KMS-11 (cell line): ENCODE measurements around the gene TANGO2.

Source experiments
- H2AFZ ChIP-seq: fragments of 200-600 bp; sonication (generic); 2 replicates; pipeline ENCODE4 v1.6.1; 2016; ENCODE audit warnings: antibody characterized with exemption, mixed run types, low read depth
- H3K27ac ChIP-seq: fragments of 200-600 bp; sonication (generic); 2 replicates; pipeline ENCODE4 v1.6.1; 2016; ENCODE audit warnings: mild to moderate bottlenecking, mixed run types
- H3K27me3 ChIP-seq: fragments of 200-600 bp; sonication (generic); 2 replicates; pipeline ENCODE4 v1.6.1; 2017; ENCODE audit warnings: mild to moderate bottlenecking, low read depth, mixed run types, moderate library complexity; ENCODE audit not compliant: insufficient read depth
- H3K36me3 ChIP-seq: fragments of 200-600 bp; sonication (generic); 2 replicates; pipeline ENCODE4 v1.6.1; 2017; ENCODE audit warnings: mild to moderate bottlenecking, mixed run types; ENCODE audit not compliant: insufficient read depth
- H3K4me1 ChIP-seq: fragments of 200-600 bp; sonication (generic); 2 replicates; pipeline ENCODE4 v1.6.1; 2016; ENCODE audit warnings: mild to moderate bottlenecking, low read depth, mixed run types; ENCODE audit not compliant: poor library complexity, severe bottlenecking
- H3K4me2 ChIP-seq: fragments of 200-600 bp; sonication (generic); 2 replicates; pipeline ENCODE4 v1.7.0; 2016; ENCODE audit warnings: mild to moderate bottlenecking, mixed run types
- H3K4me3 ChIP-seq: fragments of 200-600 bp; sonication (generic); IDR thresholded peaks from 2 replicates; pipeline ENCODE4 v1.6.1; 2017; ENCODE audit warnings: low read depth, low read length, mixed read lengths; ENCODE audit not compliant: insufficient read depth
- H3K79me2 ChIP-seq: fragments of 200-600 bp; sonication (generic); 2 replicates; pipeline ENCODE4 v1.6.1; 2016; ENCODE audit warnings: low read depth, mixed run types; ENCODE audit not compliant: insufficient read depth
- H3K9ac ChIP-seq: fragments of 200-600 bp; sonication (generic); 2 replicates; pipeline ENCODE4 v1.6.1; 2016; ENCODE audit warnings: mild to moderate bottlenecking, mixed run types
- H4K20me1 ChIP-seq: fragments of 200-600 bp; sonication (generic); 2 replicates; pipeline ENCODE4 v1.6.1; 2016; ENCODE audit warnings: mild to moderate bottlenecking, mixed run types; ENCODE audit not compliant: insufficient read depth
- TF ChIP-seq, protein P1 (sequence below): fragments of 200-600 bp; sonication (generic); conservative IDR thresholded peaks from 2 replicates; pipeline ENCODE4 v1.6.1; 2017; ENCODE audit warnings: low read depth, mild to moderate bottlenecking, antibody characterized with exemption, low read length, moderate library complexity, mixed read lengths

TANGO2 gene

GRCh38 chr22:20105456-20106204 lies 84.7 kb downstream of the TANGO2 start:
- Histone ChIP-seq H3K9ac (no peak overlapping the region), H3K27ac (no peak overlapping the region), H3K4me3 (no peak overlapping the region), H3K4me2 (no peak overlapping the region), H3K36me3 (no peaks in the 10 kb centered on the region), H3K79me2 (no peaks in the 10 kb centered on the region), H2AFZ (no peak overlapping the region), H4K20me1 (no peaks in the 10 kb centered on the region), H3K4me1 (no peaks in the 10 kb centered on the region), H3K27me3 (no peaks in the 10 kb centered on the region)
- TF ChIP-seq, protein P1, sequence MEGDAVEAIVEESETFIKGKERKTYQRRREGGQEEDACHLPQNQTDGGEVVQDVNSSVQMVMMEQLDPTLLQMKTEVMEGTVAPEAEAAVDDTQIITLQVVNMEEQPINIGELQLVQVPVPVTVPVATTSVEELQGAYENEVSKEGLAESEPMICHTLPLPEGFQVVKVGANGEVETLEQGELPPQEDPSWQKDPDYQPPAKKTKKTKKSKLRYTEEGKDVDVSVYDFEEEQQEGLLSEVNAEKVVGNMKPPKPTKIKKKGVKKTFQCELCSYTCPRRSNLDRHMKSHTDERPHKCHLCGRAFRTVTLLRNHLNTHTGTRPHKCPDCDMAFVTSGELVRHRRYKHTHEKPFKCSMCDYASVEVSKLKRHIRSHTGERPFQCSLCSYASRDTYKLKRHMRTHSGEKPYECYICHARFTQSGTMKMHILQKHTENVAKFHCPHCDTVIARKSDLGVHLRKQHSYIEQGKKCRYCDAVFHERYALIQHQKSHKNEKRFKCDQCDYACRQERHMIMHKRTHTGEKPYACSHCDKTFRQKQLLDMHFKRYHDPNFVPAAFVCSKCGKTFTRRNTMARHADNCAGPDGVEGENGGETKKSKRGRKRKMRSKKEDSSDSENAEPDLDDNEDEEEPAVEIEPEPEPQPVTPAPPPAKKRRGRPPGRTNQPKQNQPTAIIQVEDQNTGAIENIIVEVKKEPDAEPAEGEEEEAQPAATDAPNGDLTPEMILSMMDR, result no peak

GRCh38 chr22:20106205-20106848 lies 85.4 kb downstream of the TANGO2 start:
- H3K4me1 ChIP-seq, result no peaks in the 10 kb centered on the region
- H3K27me3 ChIP-seq, result no peaks in the 10 kb centered on the region
- TF ChIP-seq, protein P1, result no peak
- no peak overlapping the region for H3K4me2 ChIP-seq
- H3K27ac ChIP-seq, result no peak overlapping the region
- H3K4me3 ChIP-seq, result no peak overlapping the region
- no peak overlapping the region for H3K9ac ChIP-seq
- no peaks in the 10 kb centered on the region for H4K20me1 ChIP-seq
- no peaks in the 10 kb centered on the region for H3K36me3 ChIP-seq
- H3K79me2 ChIP-seq, result no peaks in the 10 kb centered on the region
- no peak overlapping the region for H2AFZ ChIP-seq

- H3K4me1 ChIP-seq, result no peaks in the 10 kb centered on the region
- no peak overlapping the region for H2AFZ ChIP-seq
- no peaks in the 10 kb centered on the region for H3K36me3 ChIP-seq
- H4K20me1 ChIP-seq, result no peaks in the 10 kb centered on the region
- TF ChIP-seq, protein P1, result no peak
- no peaks in the 10 kb centered on the region for H3K79me2 ChIP-seq
- H3K27me3 ChIP-seq, result no peaks in the 10 kb centered on the region
- no peak overlapping the region for H3K4me3 ChIP-seq
- no peak overlapping the region for H3K27ac ChIP-seq
- H3K4me2 ChIP-seq, result no peak overlapping the region
- H3K9ac ChIP-seq, result no peak overlapping the region
Observed at GRCh38 chr22:20106849-20107237, 85.9 kb downstream of the TANGO2 start.

DNA sequence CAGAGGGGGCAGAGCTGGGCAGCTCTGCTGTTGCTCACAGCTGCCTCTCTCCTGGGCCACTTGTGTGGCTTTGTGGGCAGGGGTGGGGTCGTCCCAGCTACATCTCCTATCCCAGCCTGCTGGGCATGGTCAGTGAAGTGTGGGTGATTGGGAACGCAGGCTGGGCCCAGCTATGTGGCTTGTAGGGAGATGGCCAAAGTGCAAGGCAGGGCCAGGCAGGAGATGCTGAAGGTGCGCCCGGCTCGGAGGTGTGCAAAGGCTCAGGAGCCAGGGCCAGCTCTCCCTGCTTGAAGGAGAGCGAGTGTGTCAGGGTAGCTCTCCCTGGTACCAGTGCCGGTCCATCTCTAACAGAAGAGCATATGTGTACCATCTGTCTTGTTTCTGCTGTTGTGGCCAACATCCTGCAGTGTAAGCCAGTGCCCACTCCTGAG lies 86.6 kb downstream of the TANGO2 start:
- TF ChIP-seq, protein P1, result no peak

More for the DNA sequence above, 86.6 kb downstream of the TANGO2 start:
- H3K27me3 ChIP-seq, result no peaks in the 10 kb centered on the region
- H3K27ac ChIP-seq, result no peak overlapping the region
- no peaks in the 10 kb centered on the region for H4K20me1 ChIP-seq
- no peaks in the 10 kb centered on the region for H3K36me3 ChIP-seq
- H2AFZ ChIP-seq, result no peak overlapping the region
- H3K4me3 ChIP-seq, result no peak overlapping the region
- no peak overlapping the region for H3K9ac ChIP-seq
- H3K79me2 ChIP-seq, result no peaks in the 10 kb centered on the region
- H3K4me1 ChIP-seq, result no peaks in the 10 kb centered on the region
- H3K4me2 ChIP-seq, result no peak overlapping the region
